HepG2 (cell line): ENCODE data around the gene TSPYL6. TPM values are rescaled to one million over a fixed set of nuclear protein-coding genes. Genes with fewer than 3 reads are reported as not detected.

Experiments used
- ATAC-seq: fragments of 200-7000 bp; cut with Tn5 transposase; 3 replicates; pipeline ENCODE4 v1.9.1; 2020; ENCODE audit warnings: mild to moderate bottlenecking, moderate library complexity
- BruUV-seq: library from RNA; stranded (reverse); fragments of 400-500 nt; replicated peaks from 2 replicates; lab custom pipeline; 2021; lab: Mats Ljungman, UMichigan
- CTCF ChIA-PET: fragments of 300-600 bp; formaldehyde crosslinking; extraction: SDS; loops from one replicate; lab custom pipeline; 2021; ENCODE audit warnings: low total read pairs, inconsistent platforms, low intra/inter-chr PET ratio; lab: Yijun Ruan, JAX
- POLR2A ChIA-PET: fragments of 350-600 bp; sonication (Branson Sonifier 250); formaldehyde crosslinking; loops from one replicate; lab custom pipeline; 2020; ENCODE audit warnings: antibody characterized with exemption, inconsistent platforms; lab: Yijun Ruan, JAX
- DNase-seq: peaks from one replicate; pipeline ENCODE4 v3.0.0-alpha.2; 2015; ENCODE audit warnings: low spot score
- FAIRE-seq: peaks from 3 replicates; lab custom pipeline; 2011; peaks lifted over from hg19 to GRCh38; lab: Jason Lieb, UNC
- H2AFZ ChIP-seq: one replicate; pipeline ENCODE4 v1.6.1; 2011; ENCODE audit warnings: low read length, inconsistent platforms
- H3K27ac ChIP-seq: fragments of 300-600 bp; 3 replicates; pipeline ENCODE4 v1.8.0; 2011; ENCODE audit warnings: mixed run types, mild to moderate bottlenecking, mixed read lengths, low read length, inconsistent platforms; ENCODE audit not compliant: insufficient read depth; ENCODE audit errors: extremely low read length
- H3K27me3 ChIP-seq, 2 experiments: fragments of 200-600 bp in 1 of 2; 2 replicates in 1 of 2; 3 replicates in 1 of 2; pipeline versions ENCODE4 v1.6.0 to v1.8.0; 2011; ENCODE audit warnings: low read length in 2 of 2, mild to moderate bottlenecking in 2 of 2, moderate library complexity in 2 of 2, inconsistent platforms in 1 of 2; ENCODE audit not compliant: insufficient read depth in 2 of 2, control insufficient read depth in 1 of 2
- H3K36me3 ChIP-seq, 2 experiments: fragments of 200-600 bp in 1 of 2; replicated peaks in 1 of 2; 2 replicates in 1 of 2; 3 replicates in 1 of 2; pipeline versions ENCODE4 v1.5.1 to v1.8.0; 2011; ENCODE audit warnings: low read length in 2 of 2, inconsistent platforms in 1 of 2; ENCODE audit not compliant: insufficient read depth in 2 of 2, control insufficient read depth in 1 of 2
- H3K4me1 ChIP-seq: 2 replicates; pipeline ENCODE4 v1.5.1; 2012; ENCODE audit warnings: low read length, inconsistent platforms; ENCODE audit not compliant: insufficient read depth
- H3K4me2 ChIP-seq: 2 replicates; pipeline ENCODE4 v1.6.0; 2011; ENCODE audit warnings: low read depth, low read length, inconsistent platforms
- H3K4me3 ChIP-seq, 3 experiments: fragments of 200-600 bp in 1 of 3; sonication (generic), shearing (Covaris generic) in 1 of 3; replicated peaks in 1 of 3; 2 replicates each; pipeline ENCODE4 v1.5.1; 2011 to 2016; ENCODE audit warnings: low read length in 3 of 3, inconsistent platforms in 2 of 3, low read depth in 2 of 3, mild to moderate bottlenecking in 2 of 3, control low read depth in 1 of 3, mixed read lengths in 1 of 3; ENCODE audit not compliant: insufficient read depth in 1 of 3
- H3K79me2 ChIP-seq: one replicate; pipeline ENCODE4 v1.6.1; 2011; ENCODE audit warnings: low read length, inconsistent platforms; ENCODE audit not compliant: insufficient read depth
- H3K9ac ChIP-seq: 2 replicates; pipeline ENCODE4 v1.6.0; 2011; ENCODE audit warnings: mild to moderate bottlenecking, low read depth, low read length, inconsistent platforms; ENCODE audit not compliant: insufficient read depth
- H3K9me3 ChIP-seq: 2 replicates; pipeline ENCODE4 v1.5.1; 2012; ENCODE audit warnings: mild to moderate bottlenecking, low read length
- H4K20me1 ChIP-seq: 2 replicates; pipeline ENCODE4 v1.6.0; 2011; ENCODE audit warnings: inconsistent platforms, mild to moderate bottlenecking, low read length, moderate library complexity; ENCODE audit not compliant: insufficient read depth
- ARID4A ChIP-seq: sonication (generic); formaldehyde crosslinking; IDR thresholded peaks from 2 replicates; pipeline ENCODE4 v1.5.0; 2020; ENCODE audit warnings: mild to moderate bottlenecking, missing genetic modification reagents, borderline replicate concordance
- CEBPG ChIP-seq: IDR thresholded peaks from 2 replicates; pipeline ENCODE4 v1.6.1; 2016
- FOXK1 ChIP-seq: sonication (generic); formaldehyde crosslinking; IDR thresholded peaks from 2 replicates; pipeline ENCODE4 v1.4.0; 2020; ENCODE audit warnings: low read depth, missing genetic modification reagents, borderline replicate concordance
- HDAC2 ChIP-seq: sonication (generic); formaldehyde crosslinking; IDR thresholded peaks from 2 replicates; pipeline ENCODE4 v1.4.0; 2020; ENCODE audit warnings: missing genetic modification reagents
- HMG20A ChIP-seq: IDR thresholded peaks from 2 replicates; pipeline ENCODE4 v1.6.1; 2016; ENCODE audit warnings: borderline replicate concordance
- ISL2 ChIP-seq: sonication (generic); formaldehyde crosslinking; IDR thresholded peaks from 2 replicates; pipeline ENCODE4 v1.5.0; 2020; ENCODE audit warnings: missing genetic modification reagents
- KDM6A ChIP-seq: IDR thresholded peaks from 2 replicates; pipeline ENCODE4 v1.6.1; 2016; ENCODE audit warnings: low read depth
- NCOA2 ChIP-seq: sonication (generic); formaldehyde crosslinking; IDR thresholded peaks from 2 replicates; pipeline ENCODE4 v1.8.0; 2022; ENCODE audit warnings: inconsistent platforms
- SALL1 ChIP-seq: sonication (generic); formaldehyde crosslinking; IDR thresholded peaks from 2 replicates; pipeline ENCODE4 v1.8.0; 2022; ENCODE audit warnings: mild to moderate bottlenecking, missing genetic modification reagents
- TCF7 ChIP-seq: sonication (generic); IDR thresholded peaks from 2 replicates; pipeline ENCODE4 v1.6.1; 2016; ENCODE audit warnings: antibody characterized with exemption, low read depth
- ZBTB49 ChIP-seq: sonication (generic); formaldehyde crosslinking; IDR thresholded peaks from 2 replicates; pipeline ENCODE4 v1.4.0; 2020; ENCODE audit warnings: missing genetic modification reagents, borderline replicate concordance
- ZNF230 ChIP-seq: sonication (generic); formaldehyde crosslinking; IDR thresholded peaks from 2 replicates; pipeline ENCODE4 v1.4.0; 2020; ENCODE audit warnings: mild to moderate bottlenecking, missing genetic modification reagents
- ZNF383 ChIP-seq: sonication (generic); formaldehyde crosslinking; IDR thresholded peaks from 2 replicates; pipeline ENCODE4 v1.4.0; 2020; ENCODE audit warnings: missing genetic modification reagents, mild to moderate bottlenecking, borderline replicate concordance
- ZNF629 ChIP-seq: sonication (generic); formaldehyde crosslinking; conservative IDR thresholded peaks from 2 replicates; pipeline ENCODE4 v1.5.0; 2020; ENCODE audit warnings: missing genetic modification reagents
- WGBS: methylation state at CpG from one replicate; pipeline ENCODE4 v1.1.6; 2017; ENCODE audit warnings: low lambda C conversion rate; 5-methylcytosine and 5-hydroxymethylcytosine counted together
- in situ Hi-C: cut with HindIII; loops from 2 replicates; pipeline ENCODE4 v1.10.0; 2017; ENCODE audit warnings: low pct_unique_long_range_greater_than_20kb; ENCODE audit not compliant: extremely low pct_ligation_motif_present
- intact Hi-C: fragments of 100-400 bp; cut with micrococcal nuclease; formaldehyde crosslinking; loops from one replicate; pipeline ENCODE4 v1.10.0; 2022; ENCODE audit not compliant: unreplicated experiment
- polyA plus RNA-seq, 8 experiments: library from polyadenylated mRNA; depleted of rRNA in 3 of 8; stranded (reverse) in 7 of 8; unstranded in 1 of 8; fragments of >200 nt; fragmentation: Illumina TruSeq in 4 of 8; extraction: Trizol in 4 of 8; gene quantifications; 2 replicates each; pipeline versions ENCODE4 v1.2.1 to v1.2.3, GENCODE V29; 2011 to 2016; ENCODE audit warnings: low read depth in 4 of 8, missing spikeins in 1 of 8, mixed read lengths in 1 of 8; ENCODE audit not compliant: insufficient read depth in 1 of 8
- total RNA-seq, 5 experiments: library from RNA; depleted of rRNA; stranded (reverse); fragments of >200 nt; fragmentation: Illumina TruSeq; extraction: Trizol; gene quantifications; 2 replicates each; pipeline ENCODE4 v1.2.3, GENCODE V29; 2016; ENCODE audit warnings: low read depth in 1 of 5
- TF ChIP-seq, protein P1 (sequence below), 2 experiments: fragments of 450-650 bp in 1 of 2; sonication (generic) in 1 of 2; formaldehyde crosslinking; IDR thresholded peaks; 2 replicates each; pipeline versions ENCODE4 v1.5.0 to v1.8.0; 2020 to 2022; ENCODE audit warnings: mild to moderate bottlenecking in 1 of 2, missing genetic modification reagents in 1 of 2

Gene TSPYL6
- total and polyA plus RNA-seq, 2 of the 13 experiments (the other 11 are each of a cell fraction or from before 2014, with no cell fraction given), result 0.03 TPM; not detected in 1

- peak; percentile 75 for TF ChIP-seq CEBPG (CRISPR knock-in tag)
- TF ChIP-seq SALL1 (CRISPR knock-in tag), result 0 out of 2 replicates have a peak, but pooled peaks have one; percentile 24
- TF ChIP-seq, protein P1, sequence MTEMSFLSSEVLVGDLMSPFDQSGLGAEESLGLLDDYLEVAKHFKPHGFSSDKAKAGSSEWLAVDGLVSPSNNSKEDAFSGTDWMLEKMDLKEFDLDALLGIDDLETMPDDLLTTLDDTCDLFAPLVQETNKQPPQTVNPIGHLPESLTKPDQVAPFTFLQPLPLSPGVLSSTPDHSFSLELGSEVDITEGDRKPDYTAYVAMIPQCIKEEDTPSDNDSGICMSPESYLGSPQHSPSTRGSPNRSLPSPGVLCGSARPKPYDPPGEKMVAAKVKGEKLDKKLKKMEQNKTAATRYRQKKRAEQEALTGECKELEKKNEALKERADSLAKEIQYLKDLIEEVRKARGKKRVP (CRISPR knock-in tag; IDR thresholded peaks at IDR 0.05), result peak in 1 of 2 experiments; percentile 91; a peak in 2 of 4 replicates
- TF ChIP-seq ZBTB49 (CRISPR knock-in tag), result no peak
- TF ChIP-seq ISL2, result peak; percentile 12; the same call in 1 of the 2 replicates
- TF ChIP-seq, all 625 proteins: peak for 10
These were observed 6.2 kb upstream of the TSPYL6 start (continued) for GRCh38 chr2:54262015-54262765.

DNA sequence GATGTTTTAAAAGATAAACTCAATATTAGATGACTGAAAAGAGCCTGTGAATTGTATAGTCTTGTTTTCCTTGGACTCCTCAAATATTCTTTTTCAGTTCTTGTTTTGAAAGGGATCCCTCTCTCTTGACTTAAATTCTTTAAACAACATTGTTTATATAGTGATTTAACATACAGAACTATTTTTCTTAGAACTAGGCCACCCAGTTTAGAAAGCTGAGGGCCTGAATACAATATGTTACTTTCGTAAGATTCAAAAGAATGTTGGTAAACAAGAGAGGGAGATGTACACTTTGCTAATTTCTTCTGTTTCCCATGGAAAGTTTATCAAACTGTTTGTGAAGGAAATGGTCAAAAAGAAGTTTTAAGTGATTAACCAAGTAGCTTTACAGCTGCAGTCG lies 5.5 kb upstream of the TSPYL6 start:
- in situ Hi-C loops (no loop called here), intact Hi-C loops (no loop called here)
- H3K27me3 ChIP-seq, result no peaks in the 10 kb centered on the region
- no peaks in the 10 kb centered on the region for H3K79me2 ChIP-seq
- H3K9ac ChIP-seq, result no peak overlapping the region; the same call in 1 of the 2 replicates
- no peaks in the 10 kb centered on the region for H4K20me1 ChIP-seq
- H2AFZ ChIP-seq, result no peak overlapping the region
- WGBS, result 7% methylated on average over 2 of the region's 2 CpGs
- peak overlapping the region; percentile 44 for H3K27ac ChIP-seq
- peak overlapping the region in 1 of 3 experiments; percentile 5; a peak in 1 of 6 replicates for H3K4me3 ChIP-seq
- DNase-seq (peak; percentile 80), ATAC-seq (peak; percentile 65), FAIRE-seq (no peak)
- peak overlapping the region; percentile 43 for H3K4me2 ChIP-seq
- no TSS peak for BruUV-seq
- H3K9me3 ChIP-seq, result peaks cover 11% of the 10 kb centered on the region
- CTCF ChIA-PET, result no interaction called here
- H3K36me3 ChIP-seq, result no peaks in the 10 kb centered on the region
- H3K4me1 ChIP-seq, result peaks cover 47% of the 10 kb centered on the region
- POLR2A ChIA-PET, result interaction anchor here (1.5 kb wide), 1 partner anchor 217 kb away, joined by 3 read pairs; no protein-coding TSS in a partner anchor
- TF ChIP-seq ZNF629 (CRISPR knock-in tag) (no peak), ZNF230 (no peak), NCOA2 (CRISPR knock-in tag) (peak; percentile 79), KDM6A (CRISPR knock-in tag) (no peak), HDAC2 (CRISPR knock-in tag) (0 out of 2 replicates have a peak, but pooled peaks have one; percentile 33), FOXK1 (CRISPR knock-in tag) (no peak), TCF7 (no peak; the same call in 1 of the 2 replicates), ZNF383 (no peak), HMG20A (peak; percentile 32; the same call in 1 of the 2 replicates), ARID4A (no peak)
